Mucosa of rectum (tissue), 2 donors: ENCODE measurements around the gene XXYLT1.

Experiments
- H3K27ac ChIP-seq, 2 donors: one replicate each; pipeline ENCODE4 v1.7.0; 2013; ENCODE audit warnings: inconsistent platforms in 2 of 2, low read depth in 2 of 2, low read length in 2 of 2
- H3K27me3 ChIP-seq, 2 donors: one replicate each; pipeline ENCODE4 v1.7.0; 2013; ENCODE audit warnings: low read length in 2 of 2; ENCODE audit not compliant: control insufficient read depth in 2 of 2, insufficient read depth in 2 of 2
- H3K36me3 ChIP-seq, 2 donors: one replicate each; pipeline ENCODE4 v1.7.0; 2013; ENCODE audit warnings: low read length in 2 of 2; ENCODE audit not compliant: control insufficient read depth in 2 of 2, insufficient read depth in 2 of 2
- H3K4me1 ChIP-seq, 2 donors: one replicate each; pipeline ENCODE4 v1.7.0; 2013; ENCODE audit warnings: low read length in 2 of 2, mild to moderate bottlenecking in 1 of 2; ENCODE audit not compliant: control insufficient read depth in 2 of 2, insufficient read depth in 2 of 2
- H3K4me3 ChIP-seq, 2 donors: one replicate each; pipeline ENCODE4 v1.7.0; 2013; ENCODE audit warnings: low read length in 2 of 2
- H3K9ac ChIP-seq, 2 donors: one replicate each; pipeline ENCODE4 v1.7.0; 2013; ENCODE audit warnings: low read length in 2 of 2, low read depth in 1 of 2, mild to moderate bottlenecking in 1 of 2
- H3K9me3 ChIP-seq, 2 donors: one replicate each; pipeline ENCODE4 v1.7.0; 2013; ENCODE audit warnings: low read length in 2 of 2; ENCODE audit not compliant: control insufficient read depth in 2 of 2
- donor health status: healthy.
- donor health status: Normal muscosa, but diverticular disease.

Gene XXYLT1

GRCh38 chr3:195267096-195267495, 3.9 kb downstream of the XXYLT1 start:
- H3K36me3 ChIP-seq = no peaks in the 10 kb centered on the region
- no peak overlapping the region for H3K4me3 ChIP-seq
- no peak overlapping the region for H3K9ac ChIP-seq
- peaks cover 22% of the 10 kb centered on the region in 2 donors for H3K4me1 ChIP-seq
- no peak overlapping the region for H3K27ac ChIP-seq
- no peaks in the 10 kb centered on the region for H3K27me3 ChIP-seq
- no peaks in the 10 kb centered on the region for H3K9me3 ChIP-seq

GRCh38 chr3:195266428-195266827, 4.5 kb downstream of the XXYLT1 start:
- no peak overlapping the region for H3K9ac ChIP-seq
- H3K9me3 ChIP-seq = no peaks in the 10 kb centered on the region

GRCh38 chr3:195265363-195265976, 5.5 kb downstream of the XXYLT1 start:
- Histone ChIP-seq H3K27ac (no peak overlapping the region), H3K27me3 (no peaks in the 10 kb centered on the region), H3K9me3 (no peaks in the 10 kb centered on the region), H3K9ac (no peak overlapping the region), H3K4me1 (peaks cover 20 to 22% of the 10 kb centered on the region in 2 donors), H3K4me3 (no peak overlapping the region), H3K36me3 (no peaks in the 10 kb centered on the region)

More at GRCh38 chr3:195266428-195266827, 4.5 kb downstream of the XXYLT1 start:
- Histone ChIP-seq H3K27ac (no peak overlapping the region), H3K36me3 (no peaks in the 10 kb centered on the region), H3K27me3 (no peaks in the 10 kb centered on the region), H3K4me3 (no peak overlapping the region), H3K4me1 (peaks cover 16 to 17% of the 10 kb centered on the region in 2 donors)

GRCh38 chr3:195263925-195264600, 6.9 kb downstream of the XXYLT1 start:
- H3K4me1 ChIP-seq = peaks cover 15% of the 10 kb centered on the region in 2 donors
- H3K9ac ChIP-seq = no peak overlapping the region
- H3K27me3 ChIP-seq = no peaks in the 10 kb centered on the region
- no peaks in the 10 kb centered on the region for H3K9me3 ChIP-seq
- H3K36me3 ChIP-seq = no peaks in the 10 kb centered on the region
- no peak overlapping the region for H3K27ac ChIP-seq
- no peak overlapping the region for H3K4me3 ChIP-seq

GRCh38 chr3:195263193-195263924, 7.6 kb downstream of the XXYLT1 start:
- H3K4me3 ChIP-seq = no peak overlapping the region
- no peak overlapping the region for H3K9ac ChIP-seq
- H3K36me3 ChIP-seq = no peaks in the 10 kb centered on the region
- no peaks in the 10 kb centered on the region for H3K9me3 ChIP-seq
- H3K4me1 ChIP-seq = peaks cover 16 to 18% of the 10 kb centered on the region in 2 donors
- H3K27ac ChIP-seq = no peak overlapping the region
- no peaks in the 10 kb centered on the region for H3K27me3 ChIP-seq

GRCh38 chr3:195261925-195262324, 9.0 kb downstream of the XXYLT1 start:
- Histone ChIP-seq H3K27me3 (no peaks in the 10 kb centered on the region), H3K9me3 (no peaks in the 10 kb centered on the region), H3K4me1 (peaks cover 18 to 23% of the 10 kb centered on the region in 2 donors), H3K9ac (no peak overlapping the region), H3K4me3 (no peak overlapping the region), H3K27ac (no peak overlapping the region), H3K36me3 (no peaks in the 10 kb centered on the region)

- H3K9ac ChIP-seq = peak overlapping the region; percentile 61 to 74
- H3K4me1 ChIP-seq = peaks cover 18 to 23% of the 10 kb centered on the region in 2 donors
- peak overlapping the region; percentile 24 to 26 for H3K27ac ChIP-seq
- H3K36me3 ChIP-seq = no peaks in the 10 kb centered on the region
- no peaks in the 10 kb centered on the region for H3K27me3 ChIP-seq
- peak overlapping the region; percentile 61 to 74 for H3K4me3 ChIP-seq
- no peaks in the 10 kb centered on the region for H3K9me3 ChIP-seq
Observed at GRCh38 chr3:195260280-195260905, 10.6 kb downstream of the XXYLT1 start.

GRCh38 chr3:195259475-195260279, 11.3 kb downstream of the XXYLT1 start:
- peaks cover 18 to 23% of the 10 kb centered on the region in 2 donors for H3K4me1 ChIP-seq
- no peaks in the 10 kb centered on the region for H3K27me3 ChIP-seq
- H3K4me3 ChIP-seq = peak overlapping the region; percentile 69 to 74
- H3K9me3 ChIP-seq = no peaks in the 10 kb centered on the region
- no peaks in the 10 kb centered on the region for H3K36me3 ChIP-seq
- H3K9ac ChIP-seq = peak overlapping the region; percentile 52 to 74
- peak overlapping the region; percentile 76 to 85 for H3K27ac ChIP-seq

- no peaks in the 10 kb centered on the region for H3K9me3 ChIP-seq
- no peaks in the 10 kb centered on the region for H3K27me3 ChIP-seq
- H3K4me1 ChIP-seq = peaks cover 18 to 23% of the 10 kb centered on the region in 2 donors
- peak overlapping the region; percentile 76 to 85 for H3K27ac ChIP-seq
- H3K9ac ChIP-seq = peak overlapping the region; percentile 52 to 74
- no peaks in the 10 kb centered on the region for H3K36me3 ChIP-seq
- H3K4me3 ChIP-seq = peak overlapping the region; percentile 69 to 74
Observed at GRCh38 chr3:195259154-195259474, 11.8 kb downstream of the XXYLT1 start.
